ENCODE measurements around the gene PEX1.
A peak's percentile ranks its signal among the peaks of the same experiment; 100 is the strongest.
"Not testable (repeated sequence)": the region's sequence is repeated elsewhere in the genome, so short reads cannot be mapped to it uniquely, and the experiment has no call there.

PEX1 gene

GRCh38 chr7:92557249-92557648 lies 28.9 kb upstream of the PEX1 start:
- DNase-seq (ENCODE audit: low read depth), result no peak
- no peak overlapping the region for H3K4me3 ChIP-seq (ENCODE audit: low read length)
- no peak for TF ChIP-seq CTCF (conservative IDR thresholded peaks at IDR 0.05; ENCODE audit: low read depth, low read length)

- DNase-seq (ENCODE audit: low read depth), result no peak
- H3K4me3 ChIP-seq (ENCODE audit: low read length), result no peak overlapping the region
- TF ChIP-seq CTCF (conservative IDR thresholded peaks at IDR 0.05; ENCODE audit: low read depth, low read length), result no peak
These were observed 21.9 kb upstream of the PEX1 start for GRCh38 chr7:92550194-92550593.

GRCh38 chr7:92547579-92547978 lies 19.3 kb upstream of the PEX1 start:
- H3K4me3 ChIP-seq (ENCODE audit: low read length), result no peak overlapping the region
- no peak for DNase-seq (ENCODE audit: low read depth)
- TF ChIP-seq CTCF (conservative IDR thresholded peaks at IDR 0.05; ENCODE audit: low read depth, low read length), result no peak

DNA sequence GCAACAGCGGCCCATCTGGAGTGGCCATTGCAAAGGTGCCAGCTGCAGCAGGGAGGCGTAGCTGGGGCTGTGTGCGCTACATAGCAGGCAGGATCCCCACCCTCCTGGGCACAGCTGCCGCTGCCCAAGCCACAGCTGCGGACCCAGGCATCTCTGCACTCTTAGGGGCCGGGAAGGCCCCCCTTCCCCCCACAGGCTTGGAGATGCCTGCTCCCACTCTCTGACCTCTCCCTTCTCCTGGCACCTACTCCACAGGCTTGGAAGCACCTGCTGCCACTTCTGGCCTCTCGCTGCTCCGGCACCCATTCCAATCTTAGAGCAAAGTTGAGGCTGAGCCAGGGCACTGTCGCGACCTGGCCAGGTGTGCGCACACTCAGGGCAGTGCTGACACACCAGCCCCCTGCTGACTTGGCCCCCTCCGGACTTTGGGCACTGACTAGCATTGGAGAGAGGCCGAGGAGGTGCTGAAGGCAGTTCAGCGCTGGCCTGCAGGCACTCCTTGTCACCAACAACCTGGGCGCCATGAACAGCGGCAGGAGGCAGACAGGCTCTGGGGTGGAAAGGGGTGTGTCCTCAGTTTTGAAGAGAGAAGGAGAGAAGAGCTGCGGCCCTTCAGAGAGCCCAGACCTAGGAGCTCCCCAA lies 18.7 kb upstream of the PEX1 start:
- no peak for TF ChIP-seq CTCF (conservative IDR thresholded peaks at IDR 0.05; ENCODE audit: low read depth, low read length)
- DNase-seq (ENCODE audit: low read depth), result no peak
- no peak overlapping the region for H3K4me3 ChIP-seq (ENCODE audit: low read length)

DNA sequence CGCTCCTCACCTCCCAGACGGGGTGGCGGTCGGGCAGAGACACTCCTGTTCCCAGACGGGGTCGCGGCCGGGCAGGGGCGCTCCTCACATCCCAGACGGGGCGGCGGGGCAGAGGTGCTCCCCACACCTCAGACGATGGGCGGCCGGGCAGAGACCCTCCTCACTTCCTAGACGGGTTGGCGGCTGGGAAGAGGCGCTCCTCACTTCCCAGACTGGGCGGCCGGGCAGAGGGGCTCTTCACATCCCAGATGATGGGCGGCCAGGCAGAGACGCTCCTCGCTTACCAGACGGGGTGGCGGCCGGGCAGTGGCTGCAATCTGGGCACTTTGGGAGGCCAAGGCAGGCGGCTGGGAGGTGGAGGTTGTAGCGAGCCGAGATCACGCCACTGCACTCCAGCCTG lies 16.8 kb upstream of the PEX1 start:
- not testable (repeated sequence) for H3K4me3 ChIP-seq (ENCODE audit: low read length); DNase-seq (ENCODE audit: low read depth)

DNA sequence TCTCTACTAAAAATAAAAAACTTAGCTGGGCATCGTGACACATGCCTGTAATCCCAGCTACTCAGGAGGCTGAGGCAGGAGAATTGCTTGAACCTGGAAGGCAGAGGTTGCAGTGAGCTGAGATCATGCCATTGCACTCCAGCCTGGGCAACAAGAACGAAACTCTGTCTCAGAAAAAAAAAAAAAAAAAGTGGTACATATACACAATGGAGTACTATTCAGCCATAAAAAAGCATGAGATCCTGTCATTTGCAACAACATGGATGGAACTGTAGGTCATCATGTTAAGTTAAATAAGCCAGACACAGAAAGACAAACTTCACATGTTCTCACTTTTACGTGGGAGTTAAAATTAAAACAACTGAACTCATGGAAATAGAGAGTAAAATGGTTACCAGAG lies 15.2 kb upstream of the PEX1 start:
- H3K4me3 ChIP-seq (ENCODE audit: low read length); DNase-seq (ENCODE audit: low read depth): not testable (repeated sequence)

GRCh38 chr7:92534572-92534971 lies 6.3 kb upstream of the PEX1 start:
- no peak for TF ChIP-seq CTCF (conservative IDR thresholded peaks at IDR 0.05; ENCODE audit: low read depth, low read length)
- no peak overlapping the region for H3K4me3 ChIP-seq (ENCODE audit: low read length)
- DNase-seq (ENCODE audit: low read depth), result no peak

GRCh38 chr7:92528958-92529264 lies 591 bp upstream of the PEX1 start:
- no peak for TF ChIP-seq CTCF (conservative IDR thresholded peaks at IDR 0.05; ENCODE audit: low read depth, low read length)
- H3K4me3 ChIP-seq (ENCODE audit: low read length), result peak overlapping the region; percentile 98
- no peak for DNase-seq (ENCODE audit: low read depth)

All from retinal pigment epithelial cell (primary cell).